NT2/D1 (cell line): ENCODE data around the gene LRP8.

Source experiments
- DNase-seq: peaks from one replicate; pipeline ENCODE4 v3.0.0-alpha.2; 2011; ENCODE audit warnings: low read depth, low spot score
- H3K27me3 ChIP-seq: 2 replicates; pipeline ENCODE4 v1.6.0; 2011; ENCODE audit warnings: mild to moderate bottlenecking; ENCODE audit not compliant: insufficient read length, insufficient read depth
- H3K36me3 ChIP-seq: 2 replicates; pipeline ENCODE4 v1.6.1; 2011; ENCODE audit warnings: mild to moderate bottlenecking, low read length, mixed read lengths; ENCODE audit not compliant: insufficient read depth, insufficient read length
- H3K4me1 ChIP-seq: 2 replicates; pipeline ENCODE4 v1.5.1; 2011; ENCODE audit not compliant: insufficient read depth, insufficient read length
- H3K4me3 ChIP-seq: 2 replicates; pipeline ENCODE4 v1.5.1; 2011; ENCODE audit warnings: low read depth; ENCODE audit not compliant: insufficient read length
- H3K9ac ChIP-seq: 2 replicates; pipeline ENCODE4 v1.6.0; 2011; ENCODE audit warnings: low read depth; ENCODE audit not compliant: insufficient read length
- H3K9me3 ChIP-seq: 2 replicates; pipeline ENCODE4 v1.5.1; 2011; ENCODE audit warnings: mild to moderate bottlenecking, low read length; ENCODE audit not compliant: insufficient read depth
- SUZ12 ChIP-seq: IDR thresholded peaks from 2 replicates; pipeline ENCODE4 v1.6.1; 2011; ENCODE audit not compliant: insufficient read length, insufficient read depth; ENCODE audit errors: extremely low read depth
- YY1 ChIP-seq: IDR thresholded peaks from 2 replicates; pipeline ENCODE4 v1.6.1; 2011; ENCODE audit not compliant: insufficient read length, insufficient read depth
- ZNF274 ChIP-seq: IDR thresholded peaks from 2 replicates; pipeline ENCODE4 v1.6.1; 2011; ENCODE audit warnings: mild to moderate bottlenecking, low read depth, low read length

The LRP8 gene

GRCh38 chr1:53276902-53277281 is 51.0 kb downstream of the LRP8 start:
- no peak for DNase-seq
- peaks cover 96% of the 10 kb centered on the region for H3K36me3 ChIP-seq
- H3K4me3 ChIP-seq, result no peak overlapping the region
- TF ChIP-seq YY1, result no peak
- no peak for TF ChIP-seq ZNF274
- no peak for TF ChIP-seq SUZ12
- H3K9me3 ChIP-seq, result peaks cover 5% of the 10 kb centered on the region; the same call in 1 of the 2 replicates
- no peak overlapping the region for H3K9ac ChIP-seq
- H3K4me1 ChIP-seq, result no peaks in the 10 kb centered on the region
- H3K27me3 ChIP-seq, result no peaks in the 10 kb centered on the region

- no peaks in the 10 kb centered on the region for H3K4me1 ChIP-seq
- H3K9ac ChIP-seq, result no peak overlapping the region
- peaks cover 11% of the 10 kb centered on the region; the same call in 1 of the 2 replicates for H3K9me3 ChIP-seq
- H3K36me3 ChIP-seq, result peaks cover 96% of the 10 kb centered on the region
- no peaks in the 10 kb centered on the region for H3K27me3 ChIP-seq
- no peak for TF ChIP-seq SUZ12
- no peak for TF ChIP-seq YY1
- no peak for TF ChIP-seq ZNF274
- no peak overlapping the region for H3K4me3 ChIP-seq
- DNase-seq, result no peak
Observed at GRCh38 chr1:53276153-53276901, 51.5 kb downstream of the LRP8 start.

- H3K4me3 ChIP-seq, result no peak overlapping the region
- no peak overlapping the region for H3K9ac ChIP-seq
- TF ChIP-seq YY1 (no peak), ZNF274 (no peak), SUZ12 (no peak)
- no peaks in the 10 kb centered on the region for H3K27me3 ChIP-seq
- H3K9me3 ChIP-seq, result peaks cover 18% of the 10 kb centered on the region; the same call in 1 of the 2 replicates
- peaks cover 96% of the 10 kb centered on the region for H3K36me3 ChIP-seq
- no peaks in the 10 kb centered on the region for H3K4me1 ChIP-seq
- DNase-seq, result no peak
Observed at GRCh38 chr1:53275566-53275965, 52.3 kb downstream of the LRP8 start.

GRCh38 chr1:53274541-53275185 is 53.2 kb downstream of the LRP8 start:
- H3K36me3 ChIP-seq, result peaks cover 96% of the 10 kb centered on the region
- no peaks in the 10 kb centered on the region for H3K27me3 ChIP-seq
- no peak for DNase-seq
- TF ChIP-seq ZNF274, result no peak
- no peak for TF ChIP-seq YY1
- no peak for TF ChIP-seq SUZ12
- H3K4me1 ChIP-seq, result no peaks in the 10 kb centered on the region
- no peak overlapping the region for H3K9ac ChIP-seq
- H3K4me3 ChIP-seq, result no peak overlapping the region
- peaks cover 18% of the 10 kb centered on the region; the same call in 1 of the 2 replicates for H3K9me3 ChIP-seq

GRCh38 chr1:53274026-53274425 is 53.8 kb downstream of the LRP8 start:
- peaks cover 18% of the 10 kb centered on the region; the same call in 1 of the 2 replicates for H3K9me3 ChIP-seq
- DNase-seq, result no peak
- no peak overlapping the region for H3K4me3 ChIP-seq
- no peaks in the 10 kb centered on the region for H3K27me3 ChIP-seq
- peaks cover 96% of the 10 kb centered on the region for H3K36me3 ChIP-seq
- TF ChIP-seq ZNF274, result no peak
- TF ChIP-seq YY1, result no peak
- no peak for TF ChIP-seq SUZ12
- H3K4me1 ChIP-seq, result no peaks in the 10 kb centered on the region
- no peak overlapping the region for H3K9ac ChIP-seq

GRCh38 chr1:53273526-53273925 is 54.3 kb downstream of the LRP8 start:
- no peaks in the 10 kb centered on the region for H3K4me1 ChIP-seq
- peaks cover 98% of the 10 kb centered on the region for H3K36me3 ChIP-seq
- TF ChIP-seq ZNF274 (no peak), SUZ12 (no peak), YY1 (no peak)
- H3K27me3 ChIP-seq, result no peaks in the 10 kb centered on the region
- H3K9me3 ChIP-seq, result peaks cover 18% of the 10 kb centered on the region; the same call in 1 of the 2 replicates
- no peak overlapping the region for H3K4me3 ChIP-seq
- H3K9ac ChIP-seq, result no peak overlapping the region
- no peak for DNase-seq

- peaks cover 98% of the 10 kb centered on the region for H3K36me3 ChIP-seq
- H3K27me3 ChIP-seq, result no peaks in the 10 kb centered on the region
- H3K4me3 ChIP-seq, result no peak overlapping the region
- peaks cover 18% of the 10 kb centered on the region; the same call in 1 of the 2 replicates for H3K9me3 ChIP-seq
- no peak for TF ChIP-seq SUZ12
- TF ChIP-seq YY1, result no peak
- TF ChIP-seq ZNF274, result no peak
- no peaks in the 10 kb centered on the region for H3K4me1 ChIP-seq
- no peak for DNase-seq
- no peak overlapping the region for H3K9ac ChIP-seq
Observed at GRCh38 chr1:53272349-53272748, 55.5 kb downstream of the LRP8 start.
